Mesenchymal stem cell (in vitro differentiated cells and primary cell): ENCODE measurements around the gene TTC8.

Source experiments
- DNase-seq: peaks from one replicate; pipeline ENCODE4 v3.0.0-alpha.2; 2013
- H2AFZ ChIP-seq: one replicate; pipeline ENCODE4 v1.6.1; 2013; ENCODE audit warnings: low read depth, mild to moderate bottlenecking, control low read depth, inconsistent platforms, low read length, moderate library complexity
- H2AK5ac ChIP-seq: 2 replicates; pipeline ENCODE4 v1.6.1; 2013; ENCODE audit warnings: low read length, moderate library complexity, mild to moderate bottlenecking, inconsistent platforms; ENCODE audit not compliant: severe bottlenecking
- H2BK120ac ChIP-seq: one replicate; pipeline ENCODE4 v1.6.1; 2013; ENCODE audit warnings: low read depth, mild to moderate bottlenecking, inconsistent platforms, low read length, moderate library complexity
- H2BK12ac ChIP-seq, 2 experiments: one replicate each; pipeline ENCODE4 v1.6.1; 2013; ENCODE audit warnings: inconsistent platforms in 2 of 2, low read length in 2 of 2, mild to moderate bottlenecking in 2 of 2, moderate library complexity in 2 of 2, control low read depth in 1 of 2
- H2BK15ac ChIP-seq: one replicate; pipeline ENCODE4 v1.6.1; 2013; ENCODE audit warnings: mild to moderate bottlenecking, low read depth, inconsistent platforms; ENCODE audit not compliant: poor library complexity, severe bottlenecking
- H2BK5ac ChIP-seq: 2 replicates; pipeline ENCODE4 v1.6.1; 2013; ENCODE audit warnings: low read depth, mild to moderate bottlenecking, low read length, control low read depth, inconsistent platforms; ENCODE audit not compliant: poor library complexity, severe bottlenecking
- H3K14ac ChIP-seq, 2 experiments: one replicate each; pipeline ENCODE4 v1.6.1; 2013; ENCODE audit warnings: inconsistent platforms in 2 of 2, low read length in 2 of 2, control low read depth in 1 of 2, mild to moderate bottlenecking in 1 of 2, moderate library complexity in 1 of 2
- H3K18ac ChIP-seq, 2 experiments: one replicate each; pipeline ENCODE4 v1.6.1; 2013; ENCODE audit warnings: inconsistent platforms in 2 of 2, low read length in 2 of 2, control low read depth in 1 of 2, low read depth in 1 of 2, mild to moderate bottlenecking in 1 of 2
- H3K23ac ChIP-seq, 2 experiments: one replicate each; pipeline ENCODE4 v1.6.1; 2013; ENCODE audit warnings: inconsistent platforms in 2 of 2, low read length in 2 of 2, mild to moderate bottlenecking in 2 of 2, moderate library complexity in 2 of 2, control low read depth in 1 of 2
- H3K27ac ChIP-seq: 2 replicates; pipeline ENCODE4 v1.5.1; 2013; ENCODE audit warnings: mild to moderate bottlenecking, moderate library complexity, low read length, control low read depth, inconsistent platforms; ENCODE audit not compliant: poor library complexity, severe bottlenecking
- H3K27me3 ChIP-seq, 2 experiments: 2 replicates each; pipeline versions ENCODE4 v1.6.1 to v1.7.0; 2013; ENCODE audit warnings: low read length in 2 of 2, mild to moderate bottlenecking in 2 of 2, moderate library complexity in 2 of 2, control low read depth in 1 of 2, inconsistent platforms in 1 of 2; ENCODE audit not compliant: control insufficient read depth in 1 of 2, insufficient read depth in 1 of 2
- H3K36me3 ChIP-seq, 2 experiments: 2 replicates each; pipeline versions ENCODE4 v1.6.1 to v1.7.0; 2013; ENCODE audit warnings: low read length in 2 of 2, control low read depth in 1 of 2, inconsistent platforms in 1 of 2, low read depth in 1 of 2, mild to moderate bottlenecking in 1 of 2; ENCODE audit not compliant: insufficient read depth in 2 of 2, control insufficient read depth in 1 of 2
- H3K4ac ChIP-seq, 2 experiments: one replicate each; pipeline ENCODE4 v1.6.1; 2013; ENCODE audit warnings: inconsistent platforms in 2 of 2, low read length in 2 of 2, mild to moderate bottlenecking in 2 of 2, moderate library complexity in 2 of 2, control low read depth in 1 of 2, low read depth in 1 of 2
- H3K4me1 ChIP-seq: 2 replicates; pipeline ENCODE4 v1.6.1; 2013; ENCODE audit warnings: low read depth, low read length, control low read depth; ENCODE audit not compliant: control insufficient read depth, insufficient read depth
- H3K4me2 ChIP-seq: 2 replicates; pipeline ENCODE4 v1.6.1; 2013; ENCODE audit warnings: low read length, mild to moderate bottlenecking, inconsistent platforms; ENCODE audit not compliant: poor library complexity, severe bottlenecking
- H3K4me3 ChIP-seq, 2 experiments: 2 replicates each; pipeline versions ENCODE4 v1.5.1 to v1.7.0; 2013; ENCODE audit warnings: low read length in 2 of 2, mild to moderate bottlenecking in 2 of 2, control low read depth in 1 of 2, low read depth in 1 of 2; ENCODE audit not compliant: insufficient read depth in 1 of 2
- H3K79me1 ChIP-seq: replicated peaks from 2 replicates; pipeline ENCODE4 v1.6.1; 2013; ENCODE audit warnings: mild to moderate bottlenecking, control low read depth, low read length, inconsistent platforms; ENCODE audit not compliant: poor library complexity, severe bottlenecking
- H3K9ac ChIP-seq: 2 replicates; pipeline ENCODE4 v1.7.0; 2013; ENCODE audit warnings: mild to moderate bottlenecking, low read length, moderate library complexity
- H3K9me3 ChIP-seq: 2 replicates; pipeline ENCODE4 v1.7.0; 2013; ENCODE audit warnings: mild to moderate bottlenecking, low read length; ENCODE audit not compliant: control insufficient read depth
- H4K8ac ChIP-seq: one replicate; pipeline ENCODE4 v1.6.1; 2013; ENCODE audit warnings: inconsistent platforms, mild to moderate bottlenecking, low read length, moderate library complexity
- H4K91ac ChIP-seq: one replicate; pipeline ENCODE4 v1.6.1; 2013; ENCODE audit warnings: mild to moderate bottlenecking, low read length, inconsistent platforms
- WGBS: methylation state at CpG from one replicate; pipeline ENCODE4 v1.1.7; 2013; ENCODE audit warnings: mixed read lengths; 5-methylcytosine and 5-hydroxymethylcytosine counted together

TTC8 gene

GRCh38 chr14:88841741-88842140 lies 17.3 kb downstream of the TTC8 start:
- Histone ChIP-seq H2BK15ac (no peak overlapping the region), H3K36me3 (peaks cover 3 to 47% of the 10 kb centered on the region in 2 experiments), H2BK12ac (no peak overlapping the region), H3K9ac (no peak overlapping the region), H4K8ac (no peak overlapping the region), H2AFZ (no peak overlapping the region), H3K27me3 (no peaks in the 10 kb centered on the region), H3K4me1 (no peaks in the 10 kb centered on the region), H3K14ac (no peak overlapping the region), H3K4me3 (no peak overlapping the region), H2BK120ac (no peak overlapping the region), H2BK5ac (no peak overlapping the region), H3K23ac (no peak overlapping the region), H3K4ac (no peak overlapping the region), H2AK5ac (no peak overlapping the region), H3K79me1 (peaks cover 12% of the 10 kb centered on the region), H3K27ac (no peak overlapping the region), H3K18ac (no peak overlapping the region), H3K4me2 (no peak overlapping the region), H4K91ac (no peak overlapping the region), H3K9me3 (no peaks in the 10 kb centered on the region)
- peak; percentile 32 for DNase-seq
- WGBS: no CpG with 5 or more reads among the region's 1 CpG

GRCh38 chr14:88842414-88842813 lies 18.0 kb downstream of the TTC8 start:
- Histone ChIP-seq H2AK5ac (no peak overlapping the region), H3K14ac (no peak overlapping the region), H3K18ac (no peak overlapping the region), H3K23ac (no peak overlapping the region), H3K9ac (no peak overlapping the region), H4K8ac (no peak overlapping the region), H3K4ac (no peak overlapping the region), H3K36me3 (peaks cover 3 to 50% of the 10 kb centered on the region in 2 experiments), H2AFZ (no peak overlapping the region), H2BK12ac (no peak overlapping the region), H2BK5ac (no peak overlapping the region), H3K27ac (no peak overlapping the region), H3K27me3 (no peaks in the 10 kb centered on the region), H3K9me3 (no peaks in the 10 kb centered on the region), H2BK120ac (no peak overlapping the region), H3K4me2 (no peak overlapping the region), H4K91ac (no peak overlapping the region), H3K4me1 (no peaks in the 10 kb centered on the region), H3K79me1 (peaks cover 8% of the 10 kb centered on the region), H3K4me3 (no peak overlapping the region), H2BK15ac (no peak overlapping the region)
- WGBS: 100% methylated on average over 1 of the region's 1 CpG
- DNase-seq: no peak

GRCh38 chr14:88844980-88845491 lies 20.6 kb downstream of the TTC8 start:
- Histone ChIP-seq H3K27ac (no peak overlapping the region), H2BK5ac (no peak overlapping the region)
- no peak for DNase-seq

GRCh38 chr14:88848571-88848970 lies 24.1 kb downstream of the TTC8 start:
- no peak overlapping the region for H2BK5ac ChIP-seq
- no peak overlapping the region for H3K4me3 ChIP-seq
- DNase-seq: no peak
- no peak overlapping the region for H2AFZ ChIP-seq
- H3K4ac ChIP-seq: no peak overlapping the region
- H2BK120ac ChIP-seq: no peak overlapping the region
- no peak overlapping the region for H4K8ac ChIP-seq
- no peak overlapping the region for H3K18ac ChIP-seq
- H3K36me3 ChIP-seq: peaks cover 0 to 57% of the 10 kb centered on the region in 2 experiments
- no peak overlapping the region for H2AK5ac ChIP-seq
- H3K4me2 ChIP-seq: no peak overlapping the region
- H3K9ac ChIP-seq: no peak overlapping the region
- no peaks in the 10 kb centered on the region for H3K79me1 ChIP-seq
- no peak overlapping the region for H3K27ac ChIP-seq
- H3K4me1 ChIP-seq: no peaks in the 10 kb centered on the region
- no peak overlapping the region for H4K91ac ChIP-seq
- H3K27me3 ChIP-seq: no peaks in the 10 kb centered on the region
- no peak overlapping the region for H3K14ac ChIP-seq
- H2BK12ac ChIP-seq: no peak overlapping the region
- H3K9me3 ChIP-seq: no peaks in the 10 kb centered on the region
- no CpG with 5 or more reads among the region's 1 CpG for WGBS
- H2BK15ac ChIP-seq: no peak overlapping the region
- H3K23ac ChIP-seq: no peak overlapping the region

More at GRCh38 chr14:88844980-88845491, 20.6 kb downstream of the TTC8 start:
- Histone ChIP-seq H2BK12ac (no peak overlapping the region), H2AK5ac (no peak overlapping the region), H3K27me3 (no peaks in the 10 kb centered on the region), H3K4me3 (no peak overlapping the region), H3K23ac (no peak overlapping the region), H3K4me2 (no peak overlapping the region), H3K18ac (no peak overlapping the region), H3K9ac (no peak overlapping the region), H4K91ac (no peak overlapping the region), H2AFZ (no peak overlapping the region), H3K36me3 (peaks cover 3 to 54% of the 10 kb centered on the region in 2 experiments), H4K8ac (no peak overlapping the region), H3K79me1 (peaks cover 5% of the 10 kb centered on the region), H3K4me1 (no peaks in the 10 kb centered on the region), H2BK120ac (no peak overlapping the region), H3K14ac (no peak overlapping the region), H3K9me3 (no peaks in the 10 kb centered on the region), H2BK15ac (no peak overlapping the region), H3K4ac (no peak overlapping the region)
- 88% methylated on average over 2 of the region's 2 CpGs for WGBS
